WTC11 (cell line): ENCODE measurements around the gene CDH13. TPM values are rescaled to one million over a fixed set of nuclear protein-coding genes. Genes with fewer than 3 reads are reported as not detected.

Experiments
- ATAC-seq: fragments of 200-7000 bp; cut with Tn5 transposase; 2 replicates; pipeline ENCODE4 v1.10.0; 2021; ENCODE audit warnings: mild to moderate bottlenecking, moderate library complexity
- CTCF ChIA-PET: fragments of 300-600 bp; sonication (Branson Sonifier 250); formaldehyde crosslinking; loops from one replicate; lab custom pipeline; 2021; ENCODE audit warnings: antibody characterized with exemption; lab: Charles Lee
- POLR2A ChIA-PET: fragments of 350-600 bp; sonication (Branson Sonifier 250); formaldehyde crosslinking; loops from one replicate; lab custom pipeline; 2021; ENCODE audit warnings: antibody characterized with exemption; lab: Charles Lee
- DNase-seq: peaks from one replicate; pipeline ENCODE4 v3.0.0; 2021; ENCODE audit warnings: low spot score
- H3K27ac Mint-ChIP-seq: 2 replicates; pipeline ENCODE4 v1.8.0; 2021; ENCODE audit warnings: mixed read lengths
- H3K27me3 Mint-ChIP-seq: 2 replicates; pipeline ENCODE4 v1.8.0; 2021; ENCODE audit warnings: low read depth, mild to moderate bottlenecking, moderate library complexity, mixed read lengths
- H3K36me3 Mint-ChIP-seq: 2 replicates; pipeline ENCODE4 v1.8.0; 2021; ENCODE audit warnings: mixed read lengths
- H3K4me1 Mint-ChIP-seq: 2 replicates; pipeline ENCODE4 v1.8.0; 2022; ENCODE audit warnings: mixed read lengths
- H3K4me3 Mint-ChIP-seq: 2 replicates; pipeline ENCODE4 v1.8.0; 2021; ENCODE audit warnings: mild to moderate bottlenecking, moderate library complexity, mixed read lengths
- H3K9me3 Mint-ChIP-seq: 2 replicates; pipeline ENCODE4 v1.8.0; 2021; ENCODE audit warnings: mixed read lengths
- FOXJ3 ChIP-seq: sonication (generic); formaldehyde crosslinking; IDR thresholded peaks from 2 replicates; pipeline ENCODE4 v1.9.0; 2021; ENCODE audit warnings: missing genetic modification reagents, mild to moderate bottlenecking, borderline replicate concordance
- GRHL2 ChIP-seq: fragments of 250-450 bp; sonication (Bioruptor Pico); IDR thresholded peaks from 2 replicates; pipeline ENCODE4 v1.8.0; 2022; ENCODE audit warnings: mild to moderate bottlenecking, moderate library complexity; ENCODE audit not compliant: insufficient replicate concordance, severe bottlenecking
- IRF2 ChIP-seq: sonication (generic); formaldehyde crosslinking; IDR thresholded peaks from 2 replicates; pipeline ENCODE4 v1.8.0; 2022; ENCODE audit warnings: low read depth, missing genetic modification reagents, borderline replicate concordance
- MAX ChIP-seq: sonication (generic); formaldehyde crosslinking; IDR thresholded peaks from 2 replicates; pipeline ENCODE4 v1.8.0; 2022; ENCODE audit warnings: mild to moderate bottlenecking, missing genetic modification reagents
- NR1H2 ChIP-seq: sonication (generic); formaldehyde crosslinking; IDR thresholded peaks from 2 replicates; pipeline ENCODE4 v1.9.0; 2021; ENCODE audit warnings: mild to moderate bottlenecking, moderate library complexity, missing genetic modification reagents
- OVOL2 ChIP-seq: fragments of 250-450 bp; sonication (Bioruptor Pico); IDR thresholded peaks from 2 replicates; pipeline ENCODE4 v1.9.0; 2021; ENCODE audit warnings: mild to moderate bottlenecking, borderline replicate concordance
- SMAD4 ChIP-seq: sonication (generic); formaldehyde crosslinking; IDR thresholded peaks from 2 replicates; pipeline ENCODE4 v1.8.0; 2022; ENCODE audit warnings: mild to moderate bottlenecking, missing genetic modification reagents
- ZNF281 ChIP-seq: sonication (generic); formaldehyde crosslinking; IDR thresholded peaks from 2 replicates; pipeline ENCODE4 v1.8.0; 2023; ENCODE audit warnings: mild to moderate bottlenecking, missing genetic modification reagents
- ZNF317 ChIP-seq: sonication (generic); formaldehyde crosslinking; IDR thresholded peaks from 2 replicates; pipeline ENCODE4 v1.8.1; 2023; ENCODE audit warnings: low read depth, mild to moderate bottlenecking, moderate library complexity, missing genetic modification reagents, borderline replicate concordance
- ZNF396 ChIP-seq: fragments of 250-450 bp; sonication (Bioruptor Pico); IDR thresholded peaks from 2 replicates; pipeline ENCODE4 v1.8.0; 2021; ENCODE audit warnings: mild to moderate bottlenecking, moderate library complexity, borderline replicate concordance
- ZNF416 ChIP-seq: fragments of 250-450 bp; sonication (Bioruptor Pico); IDR thresholded peaks from 2 replicates; pipeline ENCODE4 v1.9.0; 2021; ENCODE audit warnings: mild to moderate bottlenecking, inconsistent platforms
- ZNF425 ChIP-seq: fragments of 250-450 bp; sonication (Bioruptor Pico); conservative IDR thresholded peaks from 2 replicates; pipeline ENCODE4 v1.9.0; 2021; ENCODE audit warnings: mild to moderate bottlenecking
- ZNF671 ChIP-seq: fragments of 250-450 bp; sonication (Bioruptor Pico); IDR thresholded peaks from 2 replicates; pipeline ENCODE4 v1.8.0; 2021; ENCODE audit warnings: mild to moderate bottlenecking
- total RNA-seq: library from RNA; stranded (reverse); gene quantifications from 3 replicates; pipeline ENCODE4 v1.2.3, GENCODE V29; 2021
- TF ChIP-seq, protein P1 (sequence below): fragments of 250-450 bp; sonication (Bioruptor Pico); IDR thresholded peaks from 2 replicates; pipeline ENCODE4 v2.1.2; 2022; ENCODE audit warnings: mild to moderate bottlenecking, moderate library complexity

The CDH13 gene
- total RNA-seq, 1 experiment from 2014 or later = 0.81 TPM

DNA sequence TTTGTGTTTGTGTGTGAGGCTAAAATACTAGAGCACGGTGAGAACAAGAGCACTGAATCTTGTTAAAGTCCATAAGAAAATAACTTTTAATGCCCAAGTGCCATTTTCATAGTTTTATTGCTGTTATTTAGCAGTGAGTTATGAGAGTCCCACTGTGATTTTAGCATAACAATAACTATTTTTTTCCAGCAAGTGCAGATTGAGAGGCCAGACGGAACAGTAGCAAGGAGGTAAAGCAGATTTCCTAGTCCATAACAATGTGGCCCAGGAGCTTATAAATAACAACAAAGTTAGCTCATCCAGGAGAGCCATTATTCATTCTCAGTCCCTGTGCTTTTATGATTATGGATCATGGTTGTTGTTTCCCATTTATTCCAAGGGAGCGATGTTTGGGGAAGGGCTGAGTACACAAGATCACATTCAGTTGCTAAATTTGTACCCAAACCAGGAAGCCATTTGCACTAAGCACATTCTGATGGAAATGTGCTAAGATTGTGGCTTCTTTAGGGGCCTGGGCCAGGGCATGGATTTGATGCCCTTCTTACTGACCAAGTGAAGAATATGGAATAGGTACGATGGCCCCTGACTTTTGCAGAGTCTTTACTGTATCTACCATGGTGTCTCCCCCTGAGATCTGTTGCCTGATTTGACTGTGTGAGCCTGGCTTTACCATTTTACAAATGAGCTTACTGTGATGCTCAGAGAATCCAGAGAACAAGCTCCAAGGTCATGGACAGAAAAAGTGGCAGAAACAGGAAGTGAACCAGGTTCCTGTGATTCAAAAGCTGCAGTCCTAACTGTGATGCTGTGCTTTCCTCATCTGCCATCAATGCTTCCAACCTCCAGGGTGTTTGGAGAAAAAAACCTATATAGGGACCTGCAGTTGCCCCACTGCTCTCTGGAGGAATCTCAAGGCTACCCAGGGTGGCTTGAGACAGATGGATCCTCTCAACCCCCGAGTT, 976.3 kb downstream of the CDH13 start (continued):
- TF ChIP-seq, protein P1, sequence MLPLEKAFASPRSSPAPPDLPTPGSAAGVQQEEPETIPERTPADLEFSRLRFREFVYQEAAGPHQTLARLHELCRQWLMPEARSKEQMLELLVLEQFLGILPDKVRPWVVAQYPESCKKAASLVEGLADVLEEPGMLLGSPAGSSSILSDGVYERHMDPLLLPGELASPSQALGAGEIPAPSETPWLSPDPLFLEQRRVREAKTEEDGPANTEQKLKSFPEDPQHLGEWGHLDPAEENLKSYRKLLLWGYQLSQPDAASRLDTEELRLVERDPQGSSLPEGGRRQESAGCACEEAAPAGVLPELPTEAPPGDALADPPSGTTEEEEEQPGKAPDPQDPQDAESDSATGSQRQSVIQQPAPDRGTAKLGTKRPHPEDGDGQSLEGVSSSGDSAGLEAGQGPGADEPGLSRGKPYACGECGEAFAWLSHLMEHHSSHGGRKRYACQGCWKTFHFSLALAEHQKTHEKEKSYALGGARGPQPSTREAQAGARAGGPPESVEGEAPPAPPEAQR (CRISPR knock-in tag) = no peak
- TF ChIP-seq ZNF317 = 0 out of 2 replicates have a peak, but pooled peaks have one; percentile 38
- no peak for TF ChIP-seq ZNF281 (CRISPR knock-in tag)
- TF ChIP-seq, all 79 proteins: peak for 5

DNA sequence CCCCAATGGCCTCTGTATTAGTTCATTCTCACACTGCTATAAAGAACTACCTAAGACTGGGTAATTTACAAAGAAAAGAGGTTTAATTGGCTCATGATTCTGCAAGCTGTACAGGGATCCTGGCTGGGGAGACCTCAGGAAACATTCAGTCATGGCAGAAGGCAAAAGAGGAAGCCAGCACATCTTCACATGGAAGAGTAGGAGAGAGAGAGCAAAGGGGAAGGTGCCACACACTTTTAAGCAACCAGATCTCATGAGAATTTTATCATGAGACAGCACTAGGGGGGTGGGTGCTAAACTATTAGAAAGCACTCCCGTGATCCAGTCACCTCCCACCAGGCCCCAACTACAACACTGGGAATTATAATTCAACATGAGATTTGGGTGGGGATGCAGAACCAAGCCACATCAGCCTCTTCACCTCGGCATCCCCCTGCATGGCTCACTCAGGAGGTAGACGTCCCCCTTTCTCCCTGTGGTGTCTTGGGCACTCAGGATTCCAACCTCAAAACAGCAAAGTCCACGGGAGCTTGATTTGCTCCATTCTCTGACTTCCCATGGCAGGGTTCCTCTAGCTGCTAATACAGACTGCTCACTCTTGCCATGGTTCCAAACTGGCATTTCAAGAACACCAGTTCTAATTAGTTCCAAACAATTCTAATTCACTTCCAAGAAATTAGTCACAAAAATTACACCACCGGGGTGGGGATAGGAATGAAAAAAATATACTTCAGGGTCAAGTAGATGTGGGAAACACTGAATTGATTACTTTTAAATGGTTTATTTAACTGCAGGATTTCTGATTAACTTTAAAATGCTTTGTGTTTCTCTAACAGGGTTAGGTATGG, 977.2 kb downstream of the CDH13 start:
- H3K4me3 Mint-ChIP-seq = no peak overlapping the region
- POLR2A ChIA-PET = no interaction called here
- H3K27me3 Mint-ChIP-seq = peaks cover 19% of the 10 kb centered on the region
- ATAC-seq = no peak
- no peaks in the 10 kb centered on the region for H3K9me3 Mint-ChIP-seq
- H3K36me3 Mint-ChIP-seq = no peaks in the 10 kb centered on the region
- TF ChIP-seq GRHL2 (CRISPR knock-in tag) (no peak), ZNF317 (no peak), IRF2 (CRISPR knock-in tag) (no peak), OVOL2 (CRISPR knock-in tag) (no peak), ZNF416 (CRISPR knock-in tag) (no peak), NR1H2 (CRISPR knock-in tag) (no peak), ZNF425 (CRISPR knock-in tag) (no peak), FOXJ3 (CRISPR knock-in tag) (no peak), ZNF396 (no peak), MAX (CRISPR knock-in tag) (no peak), SMAD4 (CRISPR knock-in tag) (no peak), ZNF671 (CRISPR knock-in tag) (no peak)
- CTCF ChIA-PET = no interaction called here
- H3K27ac Mint-ChIP-seq = 0 out of 2 replicates have a peak overlapping the region, but pooled peaks have one; percentile 77
- peaks cover 60% of the 10 kb centered on the region for H3K4me1 Mint-ChIP-seq
- no peak for DNase-seq
